ENCODE results near the gene PTPRN2.

Gene PTPRN2

GRCh38 chr7:158135931-158136330 lies 451.7 kb downstream of the PTPRN2 start:
- DNase-seq (ENCODE audit: low spot score), result no peak

GRCh38 chr7:158134824-158135223 lies 452.8 kb downstream of the PTPRN2 start:
- no peak for DNase-seq (ENCODE audit: low spot score)

- no peak for DNase-seq (ENCODE audit: low spot score)
Observed at GRCh38 chr7:158133515-158134271, 453.9 kb downstream of the PTPRN2 start.

DNA sequence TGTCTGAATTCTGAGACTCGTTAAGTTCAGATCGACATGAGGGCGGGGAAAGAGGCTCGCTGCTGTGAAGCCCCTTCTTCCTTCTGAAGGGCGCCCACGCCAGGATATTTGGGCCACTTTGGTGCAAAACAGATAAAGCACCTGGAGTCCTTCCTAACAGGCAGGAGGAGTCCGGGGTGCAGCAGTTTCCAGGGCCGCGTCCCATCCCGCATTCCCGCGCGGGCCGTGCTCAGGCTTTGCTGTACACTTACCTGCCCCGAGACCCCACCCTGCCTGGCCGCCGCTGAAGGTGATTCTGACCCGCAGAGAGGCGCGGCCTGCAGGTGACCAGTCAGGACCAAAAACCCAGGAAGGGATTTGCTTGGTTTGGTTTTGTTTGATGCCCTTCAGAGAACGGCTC lies 454.6 kb downstream of the PTPRN2 start:
- no peak for DNase-seq (ENCODE audit: low spot score)

- no peak for DNase-seq (ENCODE audit: low spot score)
Observed at GRCh38 chr7:158130023-158130409, 457.6 kb downstream of the PTPRN2 start.

GRCh38 chr7:158129037-158130022 lies 458.3 kb downstream of the PTPRN2 start:
- no peak for DNase-seq (ENCODE audit: low spot score)

DNA sequence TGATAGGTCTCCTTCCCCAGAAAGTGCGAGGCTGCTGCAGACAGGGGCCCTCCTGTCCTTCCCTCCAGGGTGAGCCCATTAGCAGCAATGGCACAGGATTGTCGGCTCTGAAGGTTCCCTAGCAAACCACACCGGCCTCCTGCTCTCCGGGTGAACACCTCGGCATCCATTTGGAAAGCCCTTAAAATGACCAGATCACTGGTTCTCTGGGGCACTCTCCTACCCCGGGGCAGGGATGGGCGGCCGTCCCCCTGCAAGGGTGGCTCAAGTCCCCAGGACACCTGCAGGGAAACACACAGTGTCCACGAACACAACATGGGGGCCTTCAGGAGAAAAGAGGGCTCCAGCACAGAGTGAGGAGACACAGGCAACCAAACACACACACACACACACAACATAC lies 459.1 kb downstream of the PTPRN2 start:
- DNase-seq (ENCODE audit: low spot score), result no peak

- no peak for DNase-seq (ENCODE audit: low spot score)
Observed at GRCh38 chr7:158127241-158127640, 460.4 kb downstream of the PTPRN2 start.

GRCh38 chr7:158126661-158127060 lies 461.0 kb downstream of the PTPRN2 start:
- DNase-seq (ENCODE audit: low spot score), result no peak

DNA sequence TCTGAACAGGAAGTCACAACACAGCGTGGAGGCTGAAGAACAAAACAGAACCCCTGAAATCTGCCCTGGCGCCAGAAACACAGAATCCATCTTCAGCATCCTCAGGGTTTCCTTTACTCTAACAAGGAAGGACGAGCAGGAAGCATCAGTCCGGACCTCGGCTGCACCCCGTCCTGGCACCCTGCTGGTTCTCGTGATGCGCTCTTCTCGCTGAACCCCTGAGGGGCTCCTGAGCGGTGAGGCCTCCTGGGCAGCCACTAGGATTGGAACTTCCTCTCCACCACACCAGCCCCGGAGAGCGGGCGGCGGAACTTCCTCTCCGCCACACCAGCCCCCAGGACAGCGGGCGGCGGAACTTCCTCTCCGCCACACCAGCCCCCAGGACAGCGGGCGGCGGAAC lies 461.9 kb downstream of the PTPRN2 start:
- no peak for DNase-seq (ENCODE audit: low spot score)

DNA sequence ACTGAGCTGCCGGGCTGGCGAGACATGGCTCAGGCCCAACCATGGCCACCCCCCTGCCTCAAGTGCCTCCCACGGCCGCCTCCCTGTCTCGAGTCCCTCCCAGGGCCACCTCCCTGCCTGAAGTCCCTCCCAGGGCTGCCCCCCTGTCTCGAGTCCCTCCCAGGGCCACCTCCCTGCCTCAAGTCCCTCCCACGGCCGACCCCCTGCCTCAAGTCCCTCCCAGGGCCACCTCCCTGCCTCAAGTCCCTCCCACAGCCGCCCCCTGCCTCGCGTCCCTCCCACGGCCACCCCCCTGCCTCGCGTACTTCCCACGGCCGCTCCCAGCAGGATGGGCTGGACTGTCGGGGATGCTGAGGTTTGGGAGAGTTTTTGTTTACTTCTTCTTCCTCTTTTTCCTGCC lies 462.5 kb downstream of the PTPRN2 start:
- DNase-seq (ENCODE audit: low spot score), result no peak

GRCh38 chr7:158124671-158125079 lies 462.9 kb downstream of the PTPRN2 start:
- no peak for DNase-seq (ENCODE audit: low spot score)

DNA sequence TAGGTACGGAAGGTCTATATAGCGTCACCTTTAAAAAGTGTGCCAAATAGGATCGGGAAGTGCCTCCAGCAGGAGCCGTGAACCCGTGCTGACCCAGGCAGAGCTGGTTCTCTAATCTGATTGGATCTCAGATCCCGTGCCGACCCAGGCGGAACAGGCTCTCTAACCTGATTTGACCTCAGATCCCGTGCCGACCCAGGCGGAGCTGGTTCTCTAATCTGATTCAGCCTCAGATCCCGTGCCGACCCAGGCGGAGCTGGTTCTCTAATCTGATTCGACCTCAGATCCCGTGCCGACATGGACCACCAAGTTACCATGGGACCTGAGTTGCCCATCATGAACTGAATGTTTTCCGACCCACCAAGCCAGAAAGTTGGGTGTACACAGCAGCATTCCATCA lies 463.9 kb downstream of the PTPRN2 start:
- no peak for DNase-seq (ENCODE audit: low spot score)

DNA sequence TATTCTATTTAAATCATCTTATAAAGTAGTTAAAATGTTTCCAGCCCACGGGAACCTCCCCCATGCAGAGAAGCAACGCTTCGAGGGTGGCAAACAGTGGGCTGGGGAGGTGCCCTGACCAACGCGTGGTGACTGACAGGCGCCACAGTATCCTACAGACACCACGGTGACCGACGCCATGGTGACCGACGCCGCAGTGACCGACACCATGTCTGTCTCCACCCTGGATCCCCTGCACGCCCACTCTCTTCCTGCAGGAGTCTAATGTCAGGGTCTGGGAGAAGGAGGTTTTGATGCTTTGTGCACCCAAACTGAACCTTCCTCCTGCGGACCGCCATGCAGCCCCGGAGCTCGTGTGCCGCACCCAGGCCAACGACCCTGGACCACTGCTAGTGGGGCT lies 464.4 kb downstream of the PTPRN2 start:
- DNase-seq (ENCODE audit: low spot score), result no peak

DNA sequence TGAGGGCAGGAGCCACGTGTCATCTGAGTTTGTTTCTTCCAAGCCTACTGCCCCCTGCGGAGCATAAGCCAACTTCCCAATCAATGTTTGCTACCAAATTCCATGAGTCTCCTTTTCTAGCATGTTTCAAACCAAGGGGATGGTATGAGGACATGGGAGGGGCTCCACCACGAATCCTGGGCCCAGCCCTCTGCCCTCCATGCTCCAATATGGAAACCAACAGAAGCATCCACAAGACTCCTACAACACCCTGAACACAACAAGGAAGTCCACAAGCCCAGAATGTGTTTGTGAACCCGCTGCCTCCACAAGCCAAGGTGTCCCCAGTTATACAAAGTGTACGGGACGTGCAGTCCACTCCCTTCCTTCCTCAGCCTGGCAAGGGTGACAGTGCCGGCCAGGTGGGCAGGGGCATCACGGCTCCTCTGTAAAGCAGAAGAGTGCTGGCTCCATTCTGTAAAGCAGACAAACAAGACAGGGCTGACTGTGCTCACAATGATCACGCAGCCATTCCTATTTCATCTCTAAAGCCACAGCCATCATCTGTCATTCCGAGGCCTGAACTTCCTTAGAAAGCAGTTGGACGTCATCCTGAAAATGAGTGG lies 466.1 kb downstream of the PTPRN2 start:
- no peak for DNase-seq (ENCODE audit: low spot score)

GRCh38 chr7:158120716-158121115 lies 466.9 kb downstream of the PTPRN2 start:
- no peak for DNase-seq (ENCODE audit: low spot score)

DNA sequence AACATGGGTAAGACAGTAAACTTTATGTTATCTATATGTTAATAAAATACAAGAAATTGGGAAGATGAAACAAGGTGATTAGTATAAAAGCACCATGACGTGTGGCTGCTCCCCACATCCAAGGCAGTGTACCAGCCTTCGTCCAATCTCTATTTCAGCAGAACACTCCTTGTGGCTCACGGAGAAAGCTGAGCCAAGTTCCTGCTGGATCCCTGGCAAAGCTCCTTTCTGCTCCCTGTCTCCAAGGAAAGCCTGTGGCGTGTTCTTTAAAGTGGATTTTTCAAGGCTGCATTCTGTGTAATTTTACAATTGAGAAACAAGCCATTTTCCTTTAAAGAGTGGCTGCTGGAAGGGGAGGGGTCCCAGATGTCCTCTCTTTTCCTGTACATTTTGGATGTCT lies 467.3 kb downstream of the PTPRN2 start:
- DNase-seq (ENCODE audit: low spot score), result no peak

DNA sequence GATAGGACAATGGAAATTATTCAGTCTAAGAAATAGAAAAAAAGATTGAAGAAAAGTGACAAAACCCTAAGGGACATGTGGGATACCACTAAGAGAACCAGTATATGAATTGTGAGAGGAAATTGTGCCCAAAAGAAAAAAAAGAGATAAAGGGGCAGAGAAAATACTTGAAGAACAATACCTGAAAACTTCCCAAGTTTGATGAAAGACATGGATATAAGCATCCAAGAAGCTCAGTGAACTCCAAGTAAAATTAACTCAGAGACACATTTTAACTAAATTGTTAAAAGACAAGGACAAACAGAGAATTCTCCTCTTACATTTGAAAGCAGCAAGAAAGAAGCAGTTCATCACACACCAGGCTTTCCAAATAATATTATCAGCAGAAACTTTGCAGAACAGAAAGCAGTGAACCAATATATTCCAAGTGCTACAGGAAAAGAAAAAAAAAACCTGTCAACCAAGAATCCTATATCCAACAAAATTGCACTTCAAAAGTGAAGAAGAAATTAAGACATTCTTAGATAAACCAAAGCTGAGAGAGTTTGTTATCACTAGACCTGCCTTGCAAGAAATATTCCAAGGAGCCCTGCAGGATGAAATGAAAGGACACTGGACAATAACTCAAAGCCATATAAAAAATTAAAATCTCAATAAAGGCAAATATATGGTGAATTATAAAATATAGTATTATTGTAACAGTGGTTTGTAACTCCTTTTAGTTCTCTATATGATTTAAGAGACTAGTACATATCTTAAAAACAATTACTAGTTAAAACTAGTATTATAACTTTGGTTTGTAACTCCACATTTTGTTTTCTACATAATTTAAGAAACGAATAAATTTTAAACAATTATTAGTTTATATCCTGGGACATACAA lies 470.0 kb downstream of the PTPRN2 start:
- no peak for DNase-seq (ENCODE audit: low spot score)

DNA sequence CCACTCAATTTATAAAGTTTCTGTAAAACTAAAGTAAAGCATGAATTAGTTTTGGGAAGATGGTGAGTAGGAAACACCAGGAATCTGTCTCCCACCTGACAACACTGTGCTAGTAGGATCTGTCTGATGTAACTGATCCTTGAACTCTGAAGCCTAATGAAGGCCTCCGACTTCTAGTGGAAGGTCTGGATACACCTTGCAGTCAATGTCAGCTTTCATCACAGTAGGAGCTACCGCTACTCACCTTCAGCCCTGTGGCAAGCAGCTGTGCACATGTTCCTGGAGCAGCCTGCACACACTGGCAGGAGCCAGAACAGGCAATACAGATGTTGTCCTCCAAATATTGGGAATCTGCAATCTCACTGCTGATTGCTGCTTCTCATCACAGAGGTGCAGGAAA lies 471.4 kb downstream of the PTPRN2 start:
- no peak for DNase-seq (ENCODE audit: low spot score)

DNA sequence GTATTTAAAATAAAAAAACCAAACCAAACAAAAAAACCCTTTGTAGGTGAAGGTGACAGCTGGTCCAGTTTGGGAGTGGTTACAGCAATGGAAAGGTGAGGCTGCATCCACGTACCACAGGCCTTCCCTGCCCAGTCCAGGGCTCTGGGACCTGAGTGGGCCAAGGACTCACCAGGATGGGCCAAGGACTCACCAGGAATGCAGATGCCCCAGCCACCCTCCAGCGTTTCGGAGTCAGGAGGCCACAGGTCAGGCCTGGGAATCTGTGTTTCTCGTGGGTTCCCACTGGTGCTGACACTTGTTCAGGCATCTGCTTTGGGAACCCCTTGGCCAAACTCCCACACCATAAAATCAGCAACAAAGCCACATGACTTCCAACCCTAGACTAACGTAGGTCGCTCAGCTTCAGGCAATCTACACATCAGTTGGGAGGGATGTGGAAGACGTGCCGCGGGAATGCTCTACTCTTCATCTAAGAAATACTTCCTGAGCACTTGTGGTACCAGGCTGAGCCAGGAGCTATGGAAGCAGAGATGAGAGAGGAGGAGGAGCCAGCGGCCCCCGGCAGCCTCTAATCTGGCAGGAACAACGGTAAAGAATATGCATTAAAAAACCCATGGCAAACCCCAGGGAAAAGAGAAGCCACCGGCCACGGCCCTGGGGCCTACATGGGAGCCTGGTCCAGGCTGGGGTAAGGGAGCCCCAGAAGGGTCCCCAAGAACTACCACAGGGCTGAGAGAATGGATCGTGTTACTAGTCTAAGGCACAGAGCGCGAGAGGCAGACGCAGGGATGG lies 473.4 kb downstream of the PTPRN2 start:
- no peak for DNase-seq (ENCODE audit: low spot score)
